Measurements from ENCODE around the gene STAG1.
"Not testable (repeated sequence)": the region's sequence is repeated elsewhere in the genome, so short reads cannot be mapped to it uniquely, and the experiment has no call there.

The STAG1 gene

DNA sequence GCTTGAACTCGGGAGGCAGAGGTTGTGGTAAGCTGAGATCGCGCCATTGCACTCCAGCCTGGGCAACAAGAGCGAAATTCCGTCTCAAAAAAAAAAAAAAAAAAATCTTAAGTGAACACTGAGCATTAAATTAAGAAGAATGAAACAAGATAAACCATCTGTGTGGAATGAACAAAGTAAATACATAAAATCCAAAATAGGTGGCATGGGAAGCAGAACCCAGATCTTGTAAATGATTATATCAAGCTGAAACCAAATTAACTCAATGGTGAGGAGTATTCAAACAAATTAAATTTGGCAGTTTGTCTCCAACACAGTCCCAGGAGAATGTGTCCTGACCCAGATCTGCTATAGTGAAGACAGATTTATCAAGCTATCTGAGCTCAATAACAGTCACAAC is 32.1 kb downstream of the STAG1 start:
- Histone ChIP-seq H3K27ac (ENCODE audit: low read length) (no peak overlapping the region), H2AFZ (ENCODE audit: low read depth, low read length) (no peak overlapping the region), H3K4me1 (ENCODE audit: low read length) (no peaks in the 10 kb centered on the region), H3K4me2 (ENCODE audit: low read length) (no peak overlapping the region), H3K36me3 (replicated peaks; ENCODE audit: low read depth, low read length) (no peaks in the 10 kb centered on the region), H3K79me2 (ENCODE audit: low read length) (peaks cover 74% of the 10 kb centered on the region), H3K9me3 (ENCODE audit: insufficient read depth, low read length) (no peaks in the 10 kb centered on the region), H3K9ac (ENCODE audit: low read length) (no peak overlapping the region), H4K20me1 (ENCODE audit: insufficient read depth, low read length) (peaks cover 4% of the 10 kb centered on the region; the same call in 1 of the 2 replicates), H3K27me3 (ENCODE audit: low read depth, low read length) (no peaks in the 10 kb centered on the region), H3K4me3 (ENCODE audit: low read length) (no peak overlapping the region)
- TF ChIP-seq, protein P1, sequence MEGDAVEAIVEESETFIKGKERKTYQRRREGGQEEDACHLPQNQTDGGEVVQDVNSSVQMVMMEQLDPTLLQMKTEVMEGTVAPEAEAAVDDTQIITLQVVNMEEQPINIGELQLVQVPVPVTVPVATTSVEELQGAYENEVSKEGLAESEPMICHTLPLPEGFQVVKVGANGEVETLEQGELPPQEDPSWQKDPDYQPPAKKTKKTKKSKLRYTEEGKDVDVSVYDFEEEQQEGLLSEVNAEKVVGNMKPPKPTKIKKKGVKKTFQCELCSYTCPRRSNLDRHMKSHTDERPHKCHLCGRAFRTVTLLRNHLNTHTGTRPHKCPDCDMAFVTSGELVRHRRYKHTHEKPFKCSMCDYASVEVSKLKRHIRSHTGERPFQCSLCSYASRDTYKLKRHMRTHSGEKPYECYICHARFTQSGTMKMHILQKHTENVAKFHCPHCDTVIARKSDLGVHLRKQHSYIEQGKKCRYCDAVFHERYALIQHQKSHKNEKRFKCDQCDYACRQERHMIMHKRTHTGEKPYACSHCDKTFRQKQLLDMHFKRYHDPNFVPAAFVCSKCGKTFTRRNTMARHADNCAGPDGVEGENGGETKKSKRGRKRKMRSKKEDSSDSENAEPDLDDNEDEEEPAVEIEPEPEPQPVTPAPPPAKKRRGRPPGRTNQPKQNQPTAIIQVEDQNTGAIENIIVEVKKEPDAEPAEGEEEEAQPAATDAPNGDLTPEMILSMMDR (IDR thresholded peaks at IDR 0.05; ENCODE audit: low read depth, low read length) = no peak
- no peak for TF ChIP-seq EZH2phosphoT487 (IDR thresholded peaks at IDR 0.05; ENCODE audit: low read depth)

DNA sequence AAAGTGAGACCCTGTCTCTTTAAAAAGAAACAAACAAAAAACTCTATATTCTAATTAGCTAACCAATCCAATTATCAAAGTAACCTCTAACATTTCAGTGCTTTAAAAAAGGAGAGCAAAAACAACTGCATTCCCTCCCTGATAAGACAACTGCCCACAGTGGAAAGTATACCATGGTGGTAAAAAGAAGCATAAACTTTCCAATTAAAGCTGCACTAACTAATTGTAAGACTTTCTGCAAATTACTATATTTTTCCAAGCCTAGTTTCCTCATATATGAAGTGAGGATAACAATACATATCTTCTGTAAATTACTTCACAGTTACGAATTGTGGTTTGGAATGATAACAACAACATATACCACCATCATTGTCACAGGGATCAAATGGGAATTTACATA is 35.5 kb downstream of the STAG1 start:
- Histone ChIP-seq H3K27me3 (ENCODE audit: low read depth, low read length) (no peaks in the 10 kb centered on the region), H3K4me3 (ENCODE audit: low read length) (no peak overlapping the region), H3K9ac (ENCODE audit: low read length) (no peak overlapping the region), H3K4me2 (ENCODE audit: low read length) (no peak overlapping the region), H3K79me2 (ENCODE audit: low read length) (peaks cover 89% of the 10 kb centered on the region), H3K36me3 (replicated peaks; ENCODE audit: low read depth, low read length) (no peaks in the 10 kb centered on the region), H2AFZ (ENCODE audit: low read depth, low read length) (no peak overlapping the region), H3K4me1 (ENCODE audit: low read length) (no peaks in the 10 kb centered on the region), H3K27ac (ENCODE audit: low read length) (no peak overlapping the region), H3K9me3 (ENCODE audit: insufficient read depth, low read length) (no peaks in the 10 kb centered on the region), H4K20me1 (ENCODE audit: insufficient read depth, low read length) (peaks cover 3% of the 10 kb centered on the region; the same call in 1 of the 2 replicates)
- TF ChIP-seq EZH2phosphoT487 (IDR thresholded peaks at IDR 0.05; ENCODE audit: low read depth) = no peak
- TF ChIP-seq, protein P1 (IDR thresholded peaks at IDR 0.05; ENCODE audit: low read depth, low read length) = no peak

DNA sequence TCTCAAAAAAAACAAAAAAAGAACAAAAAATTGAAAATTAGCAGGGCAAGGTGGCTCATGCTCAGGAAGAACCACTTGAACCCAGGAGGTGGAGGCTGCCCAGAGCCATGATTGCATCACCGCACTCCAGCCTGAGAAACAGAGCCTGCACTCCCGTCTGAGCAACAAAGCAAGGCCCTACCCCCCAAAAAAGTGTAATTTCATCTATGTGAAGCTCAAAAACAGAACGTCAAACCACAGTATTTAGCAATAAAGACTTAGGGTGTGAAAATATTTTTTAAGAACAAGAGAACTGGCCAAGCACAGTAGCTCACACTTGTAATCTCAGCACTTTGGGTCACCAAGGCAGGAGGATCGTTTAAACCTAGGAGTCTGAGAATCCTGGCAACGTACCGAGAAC is 38.2 kb downstream of the STAG1 start:
- H2AFZ ChIP-seq (ENCODE audit: low read depth, low read length) = no peak overlapping the region
- no peak for TF ChIP-seq EZH2phosphoT487 (IDR thresholded peaks at IDR 0.05; ENCODE audit: low read depth)
- TF ChIP-seq, protein P1 (IDR thresholded peaks at IDR 0.05; ENCODE audit: low read depth, low read length) = no peak

DNA sequence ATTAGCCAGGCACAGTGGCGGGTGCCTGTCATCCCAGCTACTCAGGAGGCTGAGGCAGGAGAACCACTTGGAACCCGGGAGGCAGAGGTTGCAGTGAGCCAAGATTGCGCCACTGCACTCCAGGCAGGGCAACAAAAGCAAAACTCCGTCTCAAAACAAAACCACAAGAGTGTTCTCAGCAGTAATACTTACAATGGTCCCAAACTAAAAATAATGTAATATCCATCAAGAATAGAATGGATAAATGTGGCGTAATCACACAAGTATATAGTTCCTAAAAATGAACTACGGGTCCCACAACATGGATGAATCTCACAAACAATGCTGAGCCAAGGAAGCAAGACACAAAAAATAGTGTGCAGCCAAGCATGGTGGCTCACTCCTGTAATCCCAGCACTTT is 39.2 kb downstream of the STAG1 start:
- Histone ChIP-seq H3K4me3 (ENCODE audit: low read length) (no peak overlapping the region), H4K20me1 (ENCODE audit: insufficient read depth, low read length) (peaks cover 3% of the 10 kb centered on the region; the same call in 1 of the 2 replicates), H3K4me1 (ENCODE audit: low read length) (no peaks in the 10 kb centered on the region), H3K36me3 (replicated peaks; ENCODE audit: low read depth, low read length) (no peaks in the 10 kb centered on the region), H3K9ac (ENCODE audit: low read length) (no peak overlapping the region), H3K9me3 (ENCODE audit: insufficient read depth, low read length) (no peaks in the 10 kb centered on the region), H3K79me2 (ENCODE audit: low read length) (peaks cover 92% of the 10 kb centered on the region), H3K4me2 (ENCODE audit: low read length) (no peak overlapping the region), H3K27me3 (ENCODE audit: low read depth, low read length) (no peaks in the 10 kb centered on the region), H2AFZ (ENCODE audit: low read depth, low read length) (no peak overlapping the region), H3K27ac (ENCODE audit: low read length) (no peak overlapping the region)
- no peak for TF ChIP-seq EZH2phosphoT487 (IDR thresholded peaks at IDR 0.05; ENCODE audit: low read depth)
- TF ChIP-seq, protein P1 (IDR thresholded peaks at IDR 0.05; ENCODE audit: low read depth, low read length) = no peak

More for the DNA sequence above, 38.2 kb downstream of the STAG1 start:
- no peaks in the 10 kb centered on the region for H3K9me3 ChIP-seq (ENCODE audit: insufficient read depth, low read length)
- H3K4me1 ChIP-seq (ENCODE audit: low read length) = no peaks in the 10 kb centered on the region
- peaks cover 91% of the 10 kb centered on the region for H3K79me2 ChIP-seq (ENCODE audit: low read length)
- H3K9ac ChIP-seq (ENCODE audit: low read length) = no peak overlapping the region
- H3K36me3 ChIP-seq (replicated peaks; ENCODE audit: low read depth, low read length) = no peaks in the 10 kb centered on the region
- peaks cover 3% of the 10 kb centered on the region; the same call in 1 of the 2 replicates for H4K20me1 ChIP-seq (ENCODE audit: insufficient read depth, low read length)
- no peak overlapping the region for H3K4me2 ChIP-seq (ENCODE audit: low read length)
- no peak overlapping the region for H3K27ac ChIP-seq (ENCODE audit: low read length)
- no peaks in the 10 kb centered on the region for H3K27me3 ChIP-seq (ENCODE audit: low read depth, low read length)
- no peak overlapping the region for H3K4me3 ChIP-seq (ENCODE audit: low read length)

DNA sequence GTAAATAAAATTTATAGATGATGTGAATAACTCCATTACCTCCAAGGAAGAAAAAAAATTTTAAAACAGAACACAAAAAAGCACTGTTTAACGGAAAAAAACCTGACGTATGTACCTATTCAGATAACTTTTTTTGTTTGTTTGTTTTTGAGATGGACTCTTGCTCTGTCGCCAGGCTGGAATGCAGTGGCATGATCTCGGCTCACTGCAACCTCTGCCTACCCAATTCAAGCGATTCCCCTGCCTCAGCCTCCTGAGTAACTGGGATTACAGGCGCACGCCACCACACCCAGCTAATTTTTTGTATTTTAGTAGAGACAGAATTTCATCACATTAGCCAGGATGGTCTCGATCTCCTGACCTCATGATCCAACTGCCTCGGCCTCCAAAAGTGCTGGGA is 40.3 kb downstream of the STAG1 start:
- not testable (repeated sequence) for H3K4me3 ChIP-seq (ENCODE audit: low read length); H4K20me1 ChIP-seq (ENCODE audit: insufficient read depth, low read length); H3K9me3 ChIP-seq (ENCODE audit: insufficient read depth, low read length); H3K4me2 ChIP-seq (ENCODE audit: low read length); H2AFZ ChIP-seq (ENCODE audit: low read depth, low read length); H3K36me3 ChIP-seq (replicated peaks; ENCODE audit: low read depth, low read length); H3K9ac ChIP-seq (ENCODE audit: low read length); H3K27ac ChIP-seq (ENCODE audit: low read length); H3K27me3 ChIP-seq (ENCODE audit: low read depth, low read length); H3K4me1 ChIP-seq (ENCODE audit: low read length)
- H3K79me2 ChIP-seq (ENCODE audit: low read length) = peaks cover 92% of the 10 kb centered on the region

Measured in OCI-LY3 (cell line).